HG03575 (cell line): Measurements from ENCODE around the gene ATF7.
"Not testable (repeated sequence)": the region's sequence is repeated elsewhere in the genome, so short reads cannot be mapped to it uniquely, and the experiment has no call there.

Source experiments
- ATAC-seq: cut with Tn5 transposase; IDR thresholded peaks from one replicate; pipeline ENCODE4 v1.9.1; 2021; ENCODE audit not compliant: unreplicated experiment, insufficient number of reproducible peaks, low FRiP score; ENCODE audit errors: extremely low read depth

The ATF7 gene

GRCh38 chr12:53495903-53496751, 130.1 kb downstream of the ATF7 start:
- no peak for ATAC-seq

DNA sequence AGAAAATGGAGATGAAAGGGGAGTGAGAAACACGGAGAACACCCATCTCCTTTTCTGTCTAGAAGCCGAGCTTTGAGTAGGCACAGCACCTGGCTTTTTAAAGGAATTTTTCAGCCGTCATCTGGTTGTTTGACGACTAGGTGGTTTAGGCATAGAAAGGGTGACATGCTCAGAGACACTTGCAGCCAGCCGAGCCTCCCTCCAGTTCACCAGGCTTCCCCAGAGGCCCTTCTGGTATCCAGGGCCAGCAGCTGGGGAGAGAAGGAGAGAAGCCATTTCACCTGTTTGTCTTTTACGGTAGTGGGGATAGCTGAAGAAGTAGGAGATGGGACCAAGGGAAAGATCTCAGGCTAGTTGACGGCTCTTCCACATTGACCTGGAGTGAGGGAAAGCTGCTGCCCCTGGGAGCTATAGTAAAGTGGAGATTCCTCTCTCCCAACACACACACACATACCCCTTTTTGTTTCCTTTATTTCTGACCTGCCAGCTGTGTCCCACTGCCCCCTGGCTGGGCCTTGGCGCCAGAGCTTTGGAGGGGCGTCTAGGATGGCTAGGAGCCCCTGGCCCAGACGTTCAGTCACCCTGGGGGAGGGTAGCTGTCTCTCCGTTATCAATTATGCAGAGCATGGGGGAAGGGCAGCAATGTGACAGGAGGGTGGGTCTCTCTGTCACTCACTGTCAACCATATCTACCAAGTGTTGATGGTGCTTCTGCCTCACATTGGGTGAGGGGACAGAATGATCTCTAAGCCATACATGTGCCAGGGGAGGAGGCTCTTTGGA, 132.4 kb downstream of the ATF7 start:
- ATAC-seq, result no peak

GRCh38 chr12:53492830-53493609, 133.2 kb downstream of the ATF7 start:
- ATAC-seq, result no peak

DNA sequence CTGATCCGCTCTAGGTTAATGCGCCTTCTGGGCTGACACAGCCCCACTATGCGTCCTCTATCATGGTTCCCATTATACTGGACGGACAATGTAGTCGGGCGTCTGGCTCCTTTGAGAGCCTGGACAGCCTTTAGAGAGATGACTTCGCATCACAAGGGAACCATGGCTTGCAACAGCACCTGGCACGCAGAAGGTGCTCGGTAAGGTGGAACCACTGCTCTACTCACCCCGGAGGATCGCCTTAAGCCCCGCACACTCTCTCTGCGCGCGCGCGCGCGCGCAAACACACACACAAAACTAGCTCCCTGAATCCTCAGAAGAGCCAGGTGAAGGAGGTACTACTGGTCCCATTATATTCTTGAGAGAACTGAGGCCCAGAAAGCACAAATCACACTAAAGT, 134.0 kb downstream of the ATF7 start:
- no peak for ATAC-seq

- ATAC-seq, result no peak
Observed at GRCh38 chr12:53489242-53489864, 136.8 kb downstream of the ATF7 start.

- no peak for ATAC-seq
Observed at GRCh38 chr12:53486736-53487487, 139.3 kb downstream of the ATF7 start.

DNA sequence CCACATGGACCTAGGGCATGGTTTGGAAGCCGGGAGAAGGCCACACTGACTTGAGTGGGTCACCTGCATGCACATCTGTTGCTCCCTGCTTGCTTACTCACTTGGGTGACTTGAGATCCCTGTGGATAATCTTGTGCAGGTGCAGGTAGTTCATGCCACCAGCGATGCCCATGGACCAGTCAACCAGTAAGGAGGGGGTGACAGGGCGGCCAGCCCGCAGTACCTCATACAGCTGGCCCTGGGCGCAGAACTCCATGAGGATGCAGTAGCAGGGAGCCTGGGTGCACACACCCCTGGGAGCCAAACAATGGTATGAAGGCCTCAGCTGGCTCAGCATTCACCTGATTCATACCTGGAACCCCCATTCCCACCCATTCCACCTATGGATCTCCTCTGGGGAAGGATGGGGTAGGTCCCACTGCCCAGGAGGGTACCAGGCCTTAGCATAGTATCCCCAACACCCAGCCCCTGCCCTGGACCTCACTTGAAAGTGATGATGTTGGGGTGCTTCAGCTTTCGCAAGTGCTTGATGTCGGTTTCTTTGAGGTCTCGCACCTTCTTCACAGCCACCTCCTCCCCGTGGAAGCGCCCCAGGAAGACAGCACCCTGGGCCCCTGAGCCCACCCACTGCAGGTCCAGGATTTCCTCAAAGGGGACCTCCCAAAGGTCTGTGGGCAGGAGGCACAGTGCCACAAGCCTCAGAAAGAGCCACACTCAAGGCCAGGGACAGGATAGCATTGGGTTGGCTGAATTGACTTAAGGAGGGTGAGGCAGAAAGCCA, 140.0 kb downstream of the ATF7 start:
- ATAC-seq, result no peak

DNA sequence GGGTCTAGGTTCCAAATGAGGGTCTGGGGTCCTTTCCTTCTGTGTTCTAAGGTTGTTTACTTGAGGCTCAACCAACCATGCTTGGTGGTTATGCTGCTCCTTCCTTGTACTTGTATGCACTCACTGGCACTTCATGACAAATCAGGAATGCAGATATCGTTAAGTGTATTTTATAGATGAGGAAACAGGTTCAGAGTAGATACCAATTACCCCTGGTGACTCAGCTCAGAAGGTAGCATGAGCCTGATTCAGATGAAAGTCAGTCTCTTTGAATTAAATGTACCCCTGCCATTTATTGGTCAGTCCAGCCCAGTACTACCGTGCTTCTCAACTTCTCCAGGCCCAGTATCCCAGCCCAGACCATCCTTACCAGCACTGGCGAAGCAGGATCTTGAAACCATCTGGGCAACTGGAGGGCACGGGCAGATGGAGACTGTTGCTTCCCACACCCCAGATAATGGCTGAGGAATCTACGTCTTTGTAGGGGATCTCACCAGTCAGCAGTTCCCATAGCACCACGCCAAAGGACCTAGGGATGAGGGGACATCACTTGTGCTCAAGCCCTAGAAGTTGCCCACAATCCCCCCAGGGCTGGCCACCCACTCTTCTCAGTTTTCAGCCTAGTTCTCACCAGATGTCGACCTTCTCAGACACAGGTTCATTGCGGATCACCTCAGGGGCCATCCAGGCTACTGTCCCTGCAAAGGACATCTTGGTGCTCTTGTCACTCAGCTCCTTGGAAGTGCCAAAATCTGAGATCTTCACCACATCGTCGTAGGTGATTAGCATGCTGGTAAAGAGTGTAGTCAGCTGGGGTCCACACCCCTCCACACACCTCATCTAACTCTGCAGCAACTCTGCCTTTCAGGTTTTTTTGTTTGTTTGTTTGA, 141.3 kb downstream of the ATF7 start:
- no peak for ATAC-seq

- ATAC-seq, result no peak
Observed at GRCh38 chr12:53483979-53484377, 142.2 kb downstream of the ATF7 start.

DNA sequence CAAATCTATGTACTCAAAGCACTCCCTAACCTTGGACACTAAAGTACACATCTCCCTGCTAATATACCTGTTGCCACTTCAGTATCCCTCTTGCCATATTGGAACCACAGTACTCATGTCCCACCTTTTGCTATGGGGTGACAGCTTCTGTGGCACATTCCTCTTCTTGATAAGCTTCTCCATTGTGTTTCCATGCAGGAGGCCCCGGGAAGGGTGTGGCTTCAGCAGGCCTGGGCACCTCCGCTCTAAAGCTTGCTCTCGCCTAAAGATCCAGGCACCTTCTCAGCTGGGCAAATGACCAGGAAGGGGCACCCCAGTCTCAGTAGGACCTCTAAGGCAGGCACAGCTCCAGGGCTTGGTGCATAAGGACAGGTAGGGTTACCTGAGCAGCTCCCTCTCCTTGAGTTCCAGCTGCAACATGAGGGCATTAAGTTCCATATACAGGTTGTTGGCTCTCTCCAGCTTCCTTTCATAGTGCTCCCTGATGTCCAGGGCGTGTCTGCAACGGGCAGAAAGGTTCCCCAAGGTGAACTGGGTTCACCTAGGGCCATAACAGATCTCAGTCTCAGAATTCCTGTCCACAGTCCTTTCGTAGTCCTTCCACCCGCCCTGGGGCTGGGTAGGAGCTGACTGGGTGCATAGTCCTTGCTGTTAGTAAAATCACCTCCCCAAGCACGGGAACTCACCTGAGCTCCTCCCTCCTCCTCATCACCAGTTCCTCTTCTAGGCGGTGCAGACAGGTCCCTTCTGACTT, 142.8 kb downstream of the ATF7 start:
- no peak for ATAC-seq

GRCh38 chr12:53482626-53483168, 143.5 kb downstream of the ATF7 start:
- ATAC-seq, result no peak

DNA sequence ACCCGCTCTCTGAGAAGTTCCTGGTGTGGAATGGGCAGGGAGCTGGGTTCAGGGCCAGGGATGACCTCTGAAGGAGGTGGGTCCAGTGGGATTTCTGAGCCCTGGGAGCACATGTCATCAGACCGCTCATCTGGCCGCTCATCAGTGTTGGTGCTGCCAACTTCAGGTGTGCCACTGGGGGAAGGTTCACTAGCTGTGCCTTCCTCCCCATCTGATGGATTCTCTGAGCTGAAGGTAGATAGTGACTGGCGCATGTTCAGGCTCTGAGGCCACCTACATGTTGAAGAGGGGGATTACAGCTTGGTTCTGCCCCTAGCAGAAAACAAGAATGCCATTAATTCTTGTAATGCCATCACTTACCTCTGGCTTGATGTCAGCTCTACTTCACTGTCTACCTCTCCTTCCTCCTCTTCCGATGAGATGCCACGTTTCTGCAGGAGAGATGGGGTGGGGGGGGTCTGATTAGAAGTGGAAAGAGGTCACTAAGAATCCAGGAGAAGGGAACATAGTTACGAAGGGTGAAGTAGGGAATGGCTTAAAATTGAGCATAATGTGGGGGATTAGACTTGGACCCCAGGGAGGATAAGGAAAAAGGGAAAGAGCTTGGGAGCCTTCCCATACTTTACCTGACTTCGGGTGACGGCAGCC, 144.1 kb downstream of the ATF7 start:
- ATAC-seq, result no peak

GRCh38 chr12:53481458-53481857, 144.7 kb downstream of the ATF7 start:
- ATAC-seq, result not testable (repeated sequence)

DNA sequence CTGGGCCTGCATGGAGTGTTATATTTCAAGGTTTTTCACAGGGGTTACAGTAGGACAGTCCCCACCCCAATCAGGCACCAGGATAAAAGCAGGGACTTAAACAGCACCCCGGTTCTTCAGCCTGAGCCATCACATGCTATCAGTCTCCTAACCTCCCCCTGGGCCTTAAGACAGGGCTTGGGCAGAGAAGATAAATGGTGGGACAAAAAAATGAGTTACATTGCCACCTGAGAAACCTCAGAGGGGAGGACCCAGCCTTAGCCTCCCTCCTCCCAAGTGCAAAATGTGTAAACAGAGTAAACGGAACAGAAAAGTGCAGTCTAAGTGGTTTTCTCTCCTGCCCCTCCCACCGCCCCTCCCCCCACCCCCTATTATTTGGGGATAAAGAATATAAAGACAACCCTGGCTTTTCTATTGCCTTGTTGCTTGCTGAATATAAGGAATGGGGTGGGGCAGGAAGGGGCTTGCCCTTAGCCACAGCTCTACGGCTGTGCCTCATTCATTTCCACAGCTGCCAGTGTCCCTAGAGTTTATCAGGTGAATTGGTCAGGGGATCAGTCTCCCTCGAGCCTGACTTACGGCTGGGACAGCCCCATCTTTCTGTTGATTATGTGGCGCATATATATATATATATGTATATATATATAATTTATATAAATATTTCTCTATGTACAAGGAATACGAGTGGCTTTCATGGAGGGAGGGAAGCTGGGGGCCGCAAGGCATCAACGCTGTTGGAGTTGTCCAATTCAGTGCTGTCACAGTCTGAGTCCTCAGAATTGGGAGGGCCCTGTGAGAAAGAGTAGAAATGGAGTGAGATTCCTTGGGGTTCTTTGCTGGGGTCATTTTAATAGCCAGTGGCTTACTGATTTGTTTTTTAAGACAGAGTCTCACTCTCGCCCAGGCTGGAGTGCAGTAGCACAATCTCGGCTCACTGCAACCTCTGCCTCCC, 145.4 kb downstream of the ATF7 start:
- no peak for ATAC-seq
